SK-N-DZ (cell line): Measurements from ENCODE around the gene SYCP1. TPM values are rescaled to one million over a fixed set of nuclear protein-coding genes. Genes with fewer than 3 reads are reported as not detected.
"Not testable (repeated sequence)": the region's sequence is repeated elsewhere in the genome, so short reads cannot be mapped to it uniquely, and the experiment has no call there.

Experiments used
- DNase-seq: peaks from one replicate; pipeline ENCODE4 v3.0.0-alpha.2; 2015; ENCODE audit warnings: low spot score
- polyA plus RNA-seq, 2 experiments: library from polyadenylated mRNA; depleted of rRNA; stranded (reverse); fragments of >200 nt; gene quantifications; 2 replicates each; pipeline ENCODE4 v1.2.3, GENCODE V29; 2014

SYCP1 gene, protein sequence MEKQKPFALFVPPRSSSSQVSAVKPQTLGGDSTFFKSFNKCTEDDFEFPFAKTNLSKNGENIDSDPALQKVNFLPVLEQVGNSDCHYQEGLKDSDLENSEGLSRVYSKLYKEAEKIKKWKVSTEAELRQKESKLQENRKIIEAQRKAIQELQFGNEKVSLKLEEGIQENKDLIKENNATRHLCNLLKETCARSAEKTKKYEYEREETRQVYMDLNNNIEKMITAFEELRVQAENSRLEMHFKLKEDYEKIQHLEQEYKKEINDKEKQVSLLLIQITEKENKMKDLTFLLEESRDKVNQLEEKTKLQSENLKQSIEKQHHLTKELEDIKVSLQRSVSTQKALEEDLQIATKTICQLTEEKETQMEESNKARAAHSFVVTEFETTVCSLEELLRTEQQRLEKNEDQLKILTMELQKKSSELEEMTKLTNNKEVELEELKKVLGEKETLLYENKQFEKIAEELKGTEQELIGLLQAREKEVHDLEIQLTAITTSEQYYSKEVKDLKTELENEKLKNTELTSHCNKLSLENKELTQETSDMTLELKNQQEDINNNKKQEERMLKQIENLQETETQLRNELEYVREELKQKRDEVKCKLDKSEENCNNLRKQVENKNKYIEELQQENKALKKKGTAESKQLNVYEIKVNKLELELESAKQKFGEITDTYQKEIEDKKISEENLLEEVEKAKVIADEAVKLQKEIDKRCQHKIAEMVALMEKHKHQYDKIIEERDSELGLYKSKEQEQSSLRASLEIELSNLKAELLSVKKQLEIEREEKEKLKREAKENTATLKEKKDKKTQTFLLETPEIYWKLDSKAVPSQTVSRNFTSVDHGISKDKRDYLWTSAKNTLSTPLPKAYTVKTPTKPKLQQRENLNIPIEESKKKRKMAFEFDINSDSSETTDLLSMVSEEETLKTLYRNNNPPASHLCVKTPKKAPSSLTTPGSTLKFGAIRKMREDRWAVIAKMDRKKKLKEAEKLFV
- not detected in 2 replicates for polyA plus RNA-seq (2014; cell fraction: cytosol; rRNA removed)
- not detected in 2 replicates for polyA plus RNA-seq (2014; cell fraction: nucleus; rRNA removed)

DNA sequence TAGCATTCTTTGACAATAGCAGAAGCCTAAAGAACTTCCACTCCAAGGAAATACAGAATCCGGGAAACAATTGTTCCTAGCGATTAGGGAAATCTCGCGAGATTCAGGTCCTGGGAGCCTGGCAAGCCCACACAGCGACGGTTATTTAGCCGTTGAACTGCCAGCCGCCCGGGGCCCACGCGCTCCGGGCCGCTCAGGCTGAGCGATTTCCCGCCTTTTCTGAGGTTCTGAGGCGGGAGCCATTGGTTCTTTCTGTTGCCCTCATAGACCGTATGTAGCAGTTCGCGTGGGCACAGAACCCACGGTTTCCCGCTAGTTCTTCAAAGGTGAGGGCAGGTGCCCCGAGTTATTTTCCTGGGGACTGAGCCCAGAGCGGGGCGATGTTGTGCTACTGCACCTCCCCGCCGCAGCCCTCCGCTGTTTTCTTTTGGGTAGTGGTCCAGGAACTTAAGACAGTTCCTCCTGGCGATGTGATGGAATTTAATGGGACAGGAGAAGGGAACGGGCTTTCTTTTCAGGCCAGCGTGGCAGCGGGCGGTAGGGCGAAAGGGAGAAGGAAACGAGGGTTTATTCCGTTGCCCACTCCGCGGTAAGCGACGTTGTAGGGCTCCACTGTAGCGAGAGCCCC is at the start of gene SYCP1:
SYCP1 (plus strand) TSS at position 171 of the 628 bp plus-strand sequence. CDS start 602 bp downstream, outside the sequence.
- DNase-seq = no peak

DNA sequence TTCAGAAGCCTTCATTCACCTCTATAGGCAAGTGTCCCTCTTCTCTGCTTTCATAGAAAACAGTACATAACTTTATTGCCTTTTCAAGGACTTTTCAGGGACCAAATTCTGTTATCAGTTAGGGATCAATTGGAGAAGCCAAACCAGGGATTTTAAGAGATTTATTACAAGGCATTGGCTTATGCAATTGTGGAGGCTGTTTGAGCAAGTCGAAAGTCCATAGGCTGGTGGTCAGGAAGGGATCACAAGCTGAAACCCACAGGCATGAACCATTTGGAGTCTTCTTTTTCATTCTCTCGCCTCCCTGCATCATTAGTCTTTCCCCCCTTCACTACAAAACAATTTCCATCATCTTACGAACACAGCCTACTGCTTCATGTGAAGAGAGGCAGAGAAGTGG is 34.8 kb upstream of the SYCP1 start:
- no peak for DNase-seq

DNA sequence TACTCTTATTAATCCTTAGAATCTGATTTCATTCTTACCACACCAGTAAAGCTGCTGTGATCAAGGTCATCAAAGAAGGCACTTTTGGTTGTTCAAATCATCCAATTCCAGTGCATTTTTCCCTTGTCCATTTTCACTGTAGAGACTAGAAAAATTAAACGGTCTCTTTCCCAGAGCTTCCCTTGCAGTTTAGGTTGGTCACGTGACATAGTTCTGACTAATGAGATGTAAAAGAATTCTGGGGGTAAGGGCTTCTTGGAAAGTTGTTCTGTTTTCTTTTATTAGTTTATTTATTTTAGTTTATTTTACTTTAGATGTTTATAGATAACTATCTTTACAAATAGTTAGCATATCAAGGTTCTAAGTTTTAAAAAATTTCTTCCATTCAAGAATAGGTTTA is 34.3 kb upstream of the SYCP1 start:
- no peak for DNase-seq

DNA sequence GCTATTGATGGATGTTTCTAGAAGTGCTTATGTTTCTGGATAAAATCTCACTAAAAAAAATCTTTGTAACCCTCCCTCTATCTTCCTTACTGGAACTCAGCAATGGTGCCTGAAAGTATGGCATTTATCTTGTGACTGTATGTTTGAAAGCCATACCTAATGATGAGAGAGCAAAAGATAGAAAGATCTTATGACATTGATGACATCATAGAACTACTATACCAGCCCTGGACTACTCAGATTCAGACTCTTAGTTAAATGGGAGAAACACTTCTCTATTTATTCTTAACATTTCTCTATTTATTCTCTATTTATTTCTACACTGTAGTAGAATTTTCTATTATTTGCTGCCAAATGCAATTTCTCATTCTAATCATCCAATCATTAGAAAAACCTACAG is 32.7 kb upstream of the SYCP1 start:
- no peak for DNase-seq

DNA sequence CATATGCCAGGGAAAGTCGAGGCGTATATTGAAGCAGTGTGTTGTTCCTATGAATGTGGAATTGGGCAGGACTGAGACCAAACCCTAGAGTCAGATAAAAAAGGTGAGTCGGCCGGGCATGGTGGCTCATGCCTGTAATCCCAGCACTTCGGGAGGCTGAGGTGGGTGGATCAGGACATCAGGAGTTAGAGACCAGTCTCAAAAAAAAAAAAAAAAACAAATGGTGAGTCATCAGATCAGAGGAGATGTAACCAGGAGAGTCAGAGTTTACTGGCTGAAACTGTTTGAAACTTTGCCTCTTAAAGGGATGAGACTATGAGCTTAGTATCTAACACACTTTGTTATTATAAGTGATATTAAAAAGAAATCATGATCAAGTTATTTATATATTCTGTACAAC is 26.4 kb upstream of the SYCP1 start:
- DNase-seq = no peak

DNA sequence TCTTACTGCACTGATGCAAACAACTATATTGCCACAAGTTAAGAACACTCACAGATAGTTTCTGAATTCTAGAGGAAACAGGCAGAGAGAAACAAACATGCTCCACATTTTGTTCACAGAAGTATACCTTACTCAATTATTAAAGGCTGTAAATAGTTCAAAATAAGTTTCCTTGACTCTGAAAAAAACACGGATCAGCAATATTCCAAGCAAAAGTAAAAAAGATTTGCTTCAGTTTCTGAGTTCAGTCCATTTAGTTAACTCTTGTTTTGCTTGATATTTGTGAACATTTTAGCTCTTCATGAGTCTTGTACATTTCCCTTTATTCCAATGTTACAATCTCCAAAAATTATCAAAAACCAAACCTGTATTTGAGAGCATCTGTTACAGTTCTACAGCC is 24.6 kb upstream of the SYCP1 start:
- not testable (repeated sequence) for DNase-seq

DNA sequence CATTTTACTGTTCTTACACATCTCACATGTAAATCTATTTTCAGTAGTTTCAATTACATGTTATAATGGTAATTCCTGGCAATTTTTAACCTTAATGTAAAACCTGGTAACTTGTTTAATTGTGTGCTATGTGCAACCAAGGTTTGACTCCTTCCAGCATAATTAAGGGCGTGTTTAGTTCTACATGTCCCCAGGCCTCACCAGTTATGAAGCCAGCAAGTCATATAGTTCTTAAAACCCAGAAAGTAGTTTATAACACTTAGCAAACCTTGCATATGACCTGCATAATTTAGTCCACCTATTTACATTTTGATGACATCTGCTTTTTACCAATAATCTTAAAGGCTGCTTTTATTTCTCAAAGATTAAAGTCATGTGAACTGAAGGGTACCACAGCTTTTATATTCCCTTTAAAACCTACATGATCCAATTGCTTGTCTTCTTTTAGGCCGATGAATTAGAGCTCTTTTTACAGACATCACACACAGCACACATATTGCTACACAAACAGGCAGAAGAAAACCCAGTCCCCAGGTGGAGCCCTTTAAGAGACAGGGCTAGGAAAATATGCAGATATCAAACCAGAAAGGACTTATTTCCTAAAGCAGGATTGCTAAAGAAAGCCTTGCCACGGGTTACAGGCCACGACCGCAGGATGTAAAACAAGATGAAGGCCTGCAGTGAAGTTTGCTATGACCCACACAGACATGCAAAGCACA is 23.2 kb upstream of the SYCP1 start:
- no peak for DNase-seq

DNA sequence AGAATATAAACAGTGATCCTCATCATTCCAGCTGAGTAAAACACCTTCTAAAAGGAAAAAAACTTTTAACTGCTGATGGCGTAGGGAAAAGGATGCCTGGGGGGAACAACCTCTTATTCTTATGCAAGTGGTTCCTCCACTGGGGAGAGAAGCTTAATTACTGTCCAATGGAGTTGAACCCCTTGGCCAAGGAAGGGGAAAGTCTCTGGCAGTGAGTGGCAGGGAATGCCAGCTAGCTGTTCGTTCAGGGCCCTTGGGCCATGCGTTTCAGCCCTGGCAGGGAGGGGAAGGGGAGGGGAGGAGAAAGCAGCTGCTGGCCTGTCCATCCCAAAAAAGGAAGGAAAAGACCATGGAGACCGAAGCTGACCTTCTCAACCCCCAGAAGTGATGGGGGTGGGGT is 22.6 kb upstream of the SYCP1 start:
- no peak for DNase-seq

DNA sequence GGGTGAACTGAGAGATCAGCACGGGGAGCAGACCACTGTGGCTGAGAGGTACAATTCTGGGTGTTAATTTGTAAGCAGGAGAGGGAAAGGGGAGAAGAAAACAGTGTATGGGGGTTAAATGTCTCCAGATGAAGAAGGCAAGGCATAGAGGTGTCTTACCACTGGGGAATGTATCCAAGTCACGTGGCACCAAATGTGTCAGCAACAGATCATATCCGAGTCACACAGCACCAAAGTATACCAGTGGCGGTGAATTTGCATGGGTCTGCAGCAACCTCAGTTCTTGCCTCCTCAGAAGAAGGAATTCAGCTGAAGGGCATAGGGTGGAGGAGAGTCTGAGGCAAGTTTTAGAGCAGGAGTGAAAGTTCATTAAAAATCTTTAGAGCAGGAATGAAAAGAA is 21.2 kb upstream of the SYCP1 start:
- no peak for DNase-seq

DNA sequence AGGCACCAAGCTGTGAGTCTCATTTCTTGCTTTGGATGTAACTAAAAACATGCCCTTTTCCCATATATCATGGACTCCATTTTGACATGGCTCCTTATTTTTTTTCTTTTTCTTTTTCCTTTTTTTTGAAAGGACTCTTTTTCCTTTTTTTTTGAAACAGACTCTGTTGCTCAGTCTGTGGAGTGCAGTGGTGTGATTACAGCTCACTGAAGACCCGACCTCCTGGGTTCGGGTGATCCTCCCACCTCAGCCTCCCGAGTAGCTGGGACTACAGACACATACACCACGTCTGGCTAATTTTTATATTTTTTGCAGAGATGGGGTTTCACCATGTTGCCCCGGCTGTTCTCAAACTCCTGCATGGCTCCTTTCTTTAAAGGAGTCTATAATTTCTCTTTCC is 10.4 kb upstream of the SYCP1 start:
- DNase-seq = no peak

DNA sequence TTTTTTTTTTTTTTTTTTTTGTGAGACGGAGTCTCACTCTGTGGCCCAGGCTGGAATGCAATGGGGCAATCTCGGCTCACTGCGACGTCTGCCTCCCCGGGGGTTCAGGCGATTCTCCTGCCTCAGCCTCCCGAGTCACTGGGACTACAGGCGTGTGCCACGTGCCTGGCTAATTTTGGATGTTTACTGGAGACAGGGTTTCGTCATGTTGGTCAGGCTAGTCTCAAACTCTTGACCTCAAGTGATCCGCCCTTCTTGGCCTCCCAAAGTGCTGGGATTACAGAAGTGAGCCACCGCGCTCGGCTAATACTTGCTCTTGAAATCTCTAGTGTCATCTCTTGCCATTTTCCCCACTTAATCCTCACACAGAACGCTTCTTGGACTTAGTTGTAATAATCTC is 1.1 kb upstream of the SYCP1 start:
- no peak for DNase-seq

DNA sequence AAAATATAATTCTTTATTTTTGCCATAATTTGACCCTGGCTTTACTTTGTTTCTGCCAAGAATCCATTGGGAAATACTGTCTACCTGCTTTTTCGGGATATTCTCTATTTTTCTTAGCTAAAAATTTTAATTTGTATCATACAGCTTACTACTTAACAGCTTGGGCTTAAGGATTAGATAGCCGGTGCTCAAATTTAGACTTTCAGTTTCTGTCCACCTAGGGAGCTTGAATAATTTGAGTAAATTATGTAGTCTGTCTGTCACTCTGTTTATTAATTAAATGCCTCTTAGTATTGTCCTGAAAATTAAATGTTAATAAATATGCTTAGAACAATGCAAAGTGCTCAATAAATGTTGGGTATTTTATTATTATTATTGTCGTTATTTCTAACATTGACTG is 6.7 kb downstream of the SYCP1 start:
- no peak for DNase-seq

DNA sequence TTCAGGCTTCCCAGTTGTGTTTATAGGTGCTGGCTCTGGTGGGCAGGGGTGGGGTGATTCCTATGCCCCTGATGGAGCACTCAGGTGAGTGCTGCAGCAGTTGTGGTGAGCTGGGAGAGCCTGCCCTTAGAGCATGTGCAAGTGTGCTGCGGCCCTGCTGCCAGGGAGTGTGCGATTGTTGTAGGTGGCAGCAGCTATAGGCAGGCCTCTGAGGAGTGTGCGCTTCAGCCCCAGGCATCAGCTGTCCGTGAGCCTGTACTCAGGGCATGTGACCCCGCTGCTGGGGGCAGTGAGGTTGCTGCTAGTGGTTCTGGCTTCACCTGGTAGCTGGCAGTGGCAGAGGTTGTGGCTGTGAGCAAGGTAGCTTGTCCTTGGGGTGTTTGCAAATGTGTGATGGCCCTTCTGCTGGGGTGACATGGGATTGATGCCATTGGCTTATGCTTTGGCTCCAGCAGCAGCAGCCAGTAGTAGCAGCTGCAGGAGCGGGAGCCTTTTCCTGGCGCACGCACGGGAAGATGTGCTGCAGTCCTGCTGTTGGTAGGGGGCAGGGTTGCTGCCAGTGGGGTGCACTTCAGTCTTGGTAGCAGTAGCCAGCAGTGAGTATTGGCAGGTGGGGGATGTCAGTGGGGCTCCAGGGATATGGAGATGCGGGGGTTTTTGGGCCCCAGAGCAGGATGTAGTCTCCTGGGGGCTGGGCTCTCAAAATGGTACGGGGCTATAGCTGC is 37.7 kb downstream of the SYCP1 start:
- DNase-seq = no peak

DNA sequence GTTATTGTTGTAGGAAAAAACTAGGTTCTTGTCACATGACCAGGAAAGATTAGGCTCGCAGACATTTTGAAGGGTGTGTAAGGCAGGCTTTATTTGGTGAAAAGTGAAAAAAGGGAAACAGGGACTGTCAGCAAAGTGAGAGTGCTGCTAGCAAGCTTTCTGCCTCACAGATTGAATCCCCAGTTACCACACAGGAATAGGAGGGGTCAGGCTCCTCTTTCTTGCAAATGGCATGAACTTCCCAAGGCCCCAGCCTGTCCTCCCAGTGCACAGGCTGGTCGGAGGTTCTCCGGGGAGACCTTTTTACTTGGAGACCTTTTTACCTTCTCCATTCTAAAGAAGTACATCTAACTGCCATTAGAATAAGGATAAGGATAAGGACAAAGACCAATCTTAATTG is 42.1 kb downstream of the SYCP1 start:
- no peak for DNase-seq

DNA sequence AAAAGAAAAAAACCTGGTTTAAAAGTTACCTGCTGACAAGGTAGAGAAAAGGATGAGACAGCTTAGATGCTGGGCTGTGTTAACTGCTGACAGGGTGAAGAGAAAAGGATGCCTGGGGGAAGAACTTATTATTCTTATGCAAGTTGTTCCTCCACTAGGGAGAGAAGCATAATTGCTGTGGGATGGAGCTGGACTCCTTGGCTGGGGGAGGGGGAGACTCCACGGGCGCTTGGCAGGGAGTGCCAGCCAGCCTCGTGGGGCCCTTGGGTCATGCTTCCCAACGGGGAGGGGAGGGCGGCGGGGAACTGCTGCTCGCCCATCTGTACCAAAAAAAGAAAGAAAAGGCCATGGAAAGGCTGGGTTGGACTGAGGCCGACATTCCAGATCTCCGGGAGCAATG is 47.2 kb downstream of the SYCP1 start:
- DNase-seq = no peak

DNA sequence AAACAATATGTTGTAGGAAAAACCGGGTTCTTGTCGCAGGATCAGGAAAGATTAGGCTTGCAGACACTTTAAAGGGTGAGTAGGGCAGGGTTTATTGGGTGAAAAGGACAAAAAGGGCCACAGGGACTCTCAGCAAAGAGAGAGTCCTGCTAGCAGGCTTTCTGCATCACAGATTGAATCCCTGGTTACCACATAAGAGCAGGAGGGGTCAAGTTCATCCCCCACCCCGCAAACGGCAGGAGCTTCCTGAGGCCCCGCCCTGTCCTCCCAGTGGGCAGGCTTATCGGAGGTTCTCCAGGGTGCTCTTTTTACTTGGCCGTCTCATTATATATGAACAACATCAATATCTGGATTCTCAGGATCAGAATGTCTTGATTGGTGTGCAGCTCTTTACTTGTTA is 47.7 kb downstream of the SYCP1 start:
- no peak for DNase-seq

DNA sequence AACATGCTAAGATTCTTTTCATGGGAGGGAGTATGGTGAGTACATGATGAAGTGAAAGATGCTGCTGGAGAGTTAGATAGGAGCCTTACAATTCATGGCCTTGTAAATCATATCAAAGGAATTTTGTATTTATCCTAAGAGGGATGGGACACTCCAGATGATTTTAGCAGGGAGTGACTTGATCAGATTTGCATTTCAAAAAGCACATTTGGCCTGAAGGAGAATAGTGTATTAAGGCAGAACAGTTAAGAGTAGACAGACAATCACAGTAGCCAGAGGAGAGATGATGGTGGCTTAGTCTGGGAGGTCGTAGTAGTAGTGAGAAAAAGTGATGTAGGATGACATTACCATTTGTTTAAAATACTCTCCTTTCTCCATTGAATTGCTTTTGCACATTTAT is 48.8 kb downstream of the SYCP1 start:
- DNase-seq = no peak

DNA sequence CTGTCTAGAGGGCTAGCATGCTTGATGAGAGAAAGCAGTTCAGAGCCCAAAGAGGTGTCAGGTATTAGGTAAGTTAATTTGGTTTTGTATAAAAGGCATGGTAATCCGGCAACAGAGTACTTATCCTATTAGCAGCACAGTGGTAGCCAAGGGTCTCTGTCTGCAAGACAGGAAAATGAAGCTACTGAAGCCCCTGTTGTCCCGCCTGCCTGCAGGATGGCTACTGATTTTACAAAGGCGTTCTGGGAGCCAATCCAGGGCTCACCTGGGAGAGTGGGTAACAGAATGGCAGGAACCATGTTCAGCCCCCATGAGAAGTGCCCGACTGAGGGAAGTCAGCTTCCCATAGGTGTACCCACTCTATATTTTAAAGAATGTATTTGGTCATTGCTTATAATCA is 61.1 kb downstream of the SYCP1 start:
- DNase-seq = not testable (repeated sequence)

DNA sequence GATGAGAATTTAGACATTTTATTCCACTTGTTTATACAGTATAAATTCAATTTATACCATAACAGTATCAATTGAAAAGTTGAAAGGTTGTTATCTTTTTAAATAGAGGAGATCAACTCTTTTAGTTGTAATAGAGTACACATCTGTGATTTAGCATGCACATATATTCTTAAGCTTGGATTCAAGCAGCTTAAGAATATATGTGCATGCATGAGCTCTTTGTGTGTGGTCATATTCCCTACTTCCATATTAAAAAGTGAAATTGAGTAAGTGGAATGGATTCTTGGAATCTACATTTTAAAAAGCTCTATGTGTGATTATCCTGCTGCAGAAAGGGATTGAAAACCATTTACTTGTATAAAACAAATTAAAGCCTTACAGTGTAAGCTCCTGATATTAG is 71.9 kb downstream of the SYCP1 start:
- DNase-seq = no peak

DNA sequence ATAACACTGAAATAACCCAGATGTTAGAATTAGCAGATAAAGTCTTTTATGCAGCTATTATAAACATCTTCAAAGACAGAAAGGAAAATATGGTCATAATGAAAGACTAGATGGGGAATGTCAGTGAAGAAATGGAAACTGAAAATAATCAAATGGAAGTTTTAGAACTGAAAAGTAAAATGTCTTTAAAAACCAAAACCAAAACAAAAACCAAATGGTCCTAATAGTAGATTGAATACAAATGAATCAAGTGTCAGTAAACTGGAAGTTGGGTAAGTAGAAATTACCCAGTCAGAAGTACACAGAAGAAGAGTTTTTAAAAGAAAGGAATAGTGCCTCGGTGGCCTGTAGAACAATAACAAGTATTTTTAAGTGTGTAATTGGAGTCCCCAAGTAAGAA is 72.7 kb downstream of the SYCP1 start:
- no peak for DNase-seq

DNA sequence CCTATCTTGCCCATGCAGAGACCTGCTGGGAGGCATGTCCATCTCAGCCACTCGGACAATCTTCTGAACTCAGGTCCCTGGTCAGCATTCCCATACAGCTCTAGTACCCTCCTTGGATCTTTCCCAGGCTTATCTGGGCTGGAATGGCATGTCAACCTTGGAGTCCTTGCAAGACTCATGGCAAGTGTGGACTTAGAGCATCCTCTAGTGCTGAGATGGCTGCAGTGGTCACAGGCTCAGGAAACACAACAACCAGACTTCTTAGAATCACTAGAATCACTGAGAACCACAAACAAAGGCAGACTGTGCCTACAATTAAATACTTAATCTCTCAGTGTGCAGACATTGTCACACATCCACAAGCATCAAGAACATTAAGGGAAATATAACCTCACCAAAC is 101.9 kb downstream of the SYCP1 start:
- DNase-seq = peak; percentile 4
